ENCODE results near the gene UTS2.
A peak's percentile ranks its signal among the peaks of the same experiment; 100 is the strongest.

UTS2 gene

DNA sequence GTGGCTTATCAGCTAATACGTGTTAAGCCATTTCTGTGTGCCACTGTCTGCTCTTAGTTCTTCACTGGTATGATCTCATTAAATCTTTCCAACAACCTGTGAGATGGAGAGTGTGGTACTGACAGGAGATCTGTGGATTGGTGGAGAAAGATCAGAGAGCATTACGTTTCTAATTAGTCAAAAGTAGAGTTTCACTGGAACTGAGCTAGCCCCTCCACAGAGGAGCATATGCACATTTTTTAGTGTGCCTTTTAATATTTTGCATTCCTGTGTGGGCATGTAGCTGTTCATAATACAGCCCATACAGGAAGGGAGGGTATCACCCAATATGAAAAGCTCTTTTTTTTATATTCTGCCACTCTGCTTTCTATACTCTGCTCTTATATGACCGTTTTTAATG, 31.6 kb downstream of the UTS2 start:
- no peak for TF ChIP-seq CTCF (IDR thresholded peaks at IDR 0.05; ENCODE audit: borderline replicate concordance, insufficient read depth, low read depth, low read length)
- H3K4me3 ChIP-seq (ENCODE audit: low read depth, low read length): no peak overlapping the region

DNA sequence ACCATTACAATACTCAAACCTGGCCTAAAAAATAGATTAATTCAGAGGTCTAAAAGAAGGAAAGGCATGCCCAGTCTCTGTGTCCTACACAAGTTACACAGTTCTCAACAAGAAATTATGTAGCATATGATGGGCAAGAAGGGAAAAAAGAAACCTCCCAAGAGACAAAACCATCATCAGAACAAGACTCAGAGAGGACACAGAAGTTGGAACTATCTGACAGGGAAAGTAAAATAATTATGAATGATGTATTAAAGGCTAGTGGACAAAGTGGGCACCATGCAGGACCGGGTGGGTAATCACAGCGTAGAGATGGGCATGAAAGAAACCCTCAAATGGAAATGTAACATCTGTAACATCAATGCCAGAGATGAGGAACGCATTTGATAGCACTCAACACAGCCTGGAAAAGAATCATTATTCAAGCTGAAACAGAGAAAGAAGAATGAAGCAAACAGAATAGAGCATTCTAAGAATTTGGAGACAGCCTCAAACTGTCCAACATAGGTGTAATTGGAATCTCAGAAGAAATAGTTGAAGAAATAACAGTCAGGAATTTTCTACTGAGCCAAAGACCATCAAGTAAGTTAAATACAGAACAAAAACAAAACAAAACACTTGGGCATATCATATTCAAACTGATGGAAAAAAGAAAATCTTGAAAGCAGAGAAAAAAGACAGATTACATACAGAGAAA, 39.0 kb downstream of the UTS2 start:
- TF ChIP-seq CTCF (IDR thresholded peaks at IDR 0.05; ENCODE audit: borderline replicate concordance, insufficient read depth, low read depth, low read length): no peak
- no peak overlapping the region for H3K4me3 ChIP-seq (ENCODE audit: low read depth, low read length)

DNA sequence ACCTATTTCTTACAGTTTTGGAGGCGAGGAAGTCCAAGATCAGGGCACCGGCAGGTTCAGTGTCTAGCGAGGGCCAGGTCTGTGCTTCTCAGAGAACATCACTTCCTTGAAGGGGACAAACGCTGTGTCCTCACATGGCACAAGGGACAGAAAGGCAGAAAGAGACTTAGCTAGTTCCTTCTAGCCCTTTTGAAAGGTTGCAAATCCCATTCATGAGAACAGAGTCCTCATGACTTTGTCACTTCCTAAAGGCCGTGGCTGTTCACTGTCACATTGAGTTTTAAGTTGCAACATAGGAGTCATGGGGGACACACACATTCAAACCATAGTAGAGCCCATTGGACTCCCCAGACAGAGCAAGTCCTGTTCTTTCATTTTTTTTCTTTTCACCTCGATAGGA, 41.4 kb downstream of the UTS2 start:
- no peak for TF ChIP-seq CTCF (IDR thresholded peaks at IDR 0.05; ENCODE audit: borderline replicate concordance, insufficient read depth, low read depth, low read length)
- no peak overlapping the region for H3K4me3 ChIP-seq (ENCODE audit: low read depth, low read length)

DNA sequence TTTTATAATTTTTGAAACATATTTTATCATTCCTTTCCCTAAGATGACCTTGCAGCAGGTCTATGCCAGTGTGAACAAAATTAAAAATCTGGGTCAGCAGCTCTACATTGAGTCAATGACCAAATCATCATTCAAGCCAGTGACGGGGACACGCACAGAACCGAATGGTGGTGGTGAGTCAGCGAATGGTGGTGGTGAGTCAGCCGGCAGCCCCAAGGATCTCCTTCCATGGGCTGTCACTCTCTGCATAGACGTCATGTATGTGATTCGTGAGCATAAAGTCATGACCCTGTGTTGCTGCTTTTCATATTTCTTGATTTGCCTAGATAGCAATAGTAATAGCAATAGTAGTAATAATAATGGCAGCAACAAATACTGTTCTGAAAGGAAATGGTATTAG, 42.5 kb downstream of the UTS2 start:
- no peak overlapping the region for H3K4me3 ChIP-seq (ENCODE audit: low read depth, low read length)
- TF ChIP-seq CTCF (IDR thresholded peaks at IDR 0.05; ENCODE audit: borderline replicate concordance, insufficient read depth, low read depth, low read length): no peak

GRCh38 chr1:7809742-7810141, 43.1 kb downstream of the UTS2 start:
- H3K4me3 ChIP-seq (ENCODE audit: low read depth, low read length): no peak overlapping the region
- no peak for TF ChIP-seq CTCF (IDR thresholded peaks at IDR 0.05; ENCODE audit: borderline replicate concordance, insufficient read depth, low read depth, low read length)

DNA sequence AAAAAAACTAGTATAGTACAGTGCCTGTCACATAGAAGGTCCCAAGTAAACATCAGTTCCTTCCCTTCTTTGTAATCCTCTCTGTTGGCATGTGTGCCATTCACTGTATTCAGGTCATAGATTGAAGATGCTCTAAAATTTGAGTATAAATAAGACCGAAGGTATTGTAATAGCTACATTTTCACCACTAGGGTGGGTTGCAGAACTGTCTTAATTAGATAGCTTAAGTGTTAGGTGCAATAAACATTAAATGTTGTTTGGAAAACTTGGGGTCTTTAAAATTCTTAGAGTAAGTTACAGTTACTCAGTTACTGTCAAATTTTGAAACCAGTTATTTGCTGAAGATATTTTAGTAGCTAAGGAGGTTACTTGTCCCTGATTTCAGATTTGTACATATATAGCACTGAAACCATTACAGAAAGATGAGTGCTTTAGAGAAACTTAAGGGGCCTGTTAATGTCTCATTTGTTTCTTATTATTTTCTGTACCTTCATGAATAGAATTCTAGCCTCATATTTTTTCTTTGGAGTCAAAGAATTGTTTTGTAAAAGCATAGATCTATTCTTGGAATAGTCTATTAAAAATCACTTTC, 44.5 kb downstream of the UTS2 start:
- peak; percentile 28; the same call in 1 of the 2 replicates for TF ChIP-seq CTCF (IDR thresholded peaks at IDR 0.05; ENCODE audit: borderline replicate concordance, insufficient read depth, low read depth, low read length)
- H3K4me3 ChIP-seq (ENCODE audit: low read depth, low read length): no peak overlapping the region

DNA sequence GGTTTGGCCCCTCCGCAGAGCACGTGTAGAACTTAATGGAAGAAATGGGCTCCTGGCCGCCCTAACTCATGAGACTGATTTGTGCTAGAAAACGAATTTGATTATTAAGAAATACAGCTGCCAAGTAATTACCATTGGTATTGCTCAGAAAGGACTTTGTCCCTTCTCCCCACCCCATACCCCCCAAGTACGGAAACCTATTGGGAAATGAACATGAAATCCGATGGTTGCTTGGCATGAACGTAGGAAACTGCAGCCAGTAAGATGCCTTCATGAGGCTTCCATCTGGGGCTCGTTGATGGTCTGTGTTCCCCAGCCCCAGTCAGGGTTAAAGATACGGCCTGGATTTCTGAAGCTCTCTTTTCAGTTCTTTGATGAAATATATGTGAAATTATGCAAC, 47.4 kb downstream of the UTS2 start:
- no peak overlapping the region for H3K4me3 ChIP-seq (ENCODE audit: low read depth, low read length)
- no peak for TF ChIP-seq CTCF (IDR thresholded peaks at IDR 0.05; ENCODE audit: borderline replicate concordance, insufficient read depth, low read depth, low read length)

All from GM12875 (cell line).